Measurements from ENCODE around the gene VSIG10L.

Gene VSIG10L

DNA sequence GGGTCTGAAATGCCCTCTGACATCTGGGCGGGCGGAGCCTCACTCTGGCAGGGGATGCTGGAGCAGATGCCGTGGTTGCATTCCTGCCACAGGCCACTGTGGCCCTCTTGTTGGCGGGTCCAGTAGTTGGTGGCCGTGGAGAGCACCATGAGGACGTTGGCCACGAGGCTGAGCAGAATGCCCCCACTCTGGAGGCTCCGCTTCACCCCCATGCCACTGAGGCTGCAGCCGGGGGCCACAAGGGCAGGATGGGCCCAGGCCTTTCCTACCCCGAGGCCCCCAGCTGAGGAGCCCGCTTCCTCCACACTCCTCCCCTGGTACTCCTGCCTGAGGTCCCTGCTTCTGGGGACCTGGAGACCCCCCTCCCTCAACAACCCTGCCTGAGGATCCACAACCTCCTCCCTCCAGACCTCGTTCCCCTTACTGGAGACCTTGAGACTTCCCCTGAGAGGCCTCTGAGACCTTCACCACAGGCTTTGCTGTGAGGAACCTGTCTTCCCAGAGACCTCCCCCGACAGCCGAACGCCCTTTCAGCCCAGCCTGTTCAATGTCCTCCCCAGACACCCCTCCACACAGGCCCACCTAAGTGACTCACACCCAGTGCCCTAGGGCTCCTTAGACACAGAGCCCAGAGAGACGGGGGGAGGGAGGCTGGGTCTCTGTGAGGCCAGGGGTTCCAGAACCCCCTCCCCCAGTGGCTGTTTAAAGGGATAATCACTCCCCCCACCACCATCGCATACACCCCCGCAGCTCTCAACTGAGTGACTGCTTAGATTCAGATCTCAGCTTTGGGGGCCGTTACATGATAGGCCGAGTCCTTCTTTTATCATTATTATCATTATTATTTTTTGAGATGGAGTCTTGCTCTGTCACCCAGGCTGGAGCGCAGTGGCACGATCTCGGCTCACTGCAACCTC is 26.7 kb upstream of the VSIG10L start, which contains the start of gene CLDND2:
Gene CLDND2, minus strand, starts transcription at position 638 of the 917 bp plus-strand sequence. Its CDS starts 426 bp downstream, at position 212.
- TF ChIP-seq ZNF274 (IDR thresholded peaks at IDR 0.05; ENCODE audit: low read depth, low read length): no peak
- H3K4me3 ChIP-seq (ENCODE audit: low read length): peak within 1 kb of the TSS; percentile 59; the same call in 1 of the 2 replicates

GRCh38 chr19:51367565-51368365 is 25.8 kb upstream of the VSIG10L start:
- peak overlapping the region; percentile 89; the same call in 1 of the 2 replicates for H3K4me3 ChIP-seq (ENCODE audit: low read length)
- no peak for TF ChIP-seq ZNF274 (IDR thresholded peaks at IDR 0.05; ENCODE audit: low read depth, low read length)

DNA sequence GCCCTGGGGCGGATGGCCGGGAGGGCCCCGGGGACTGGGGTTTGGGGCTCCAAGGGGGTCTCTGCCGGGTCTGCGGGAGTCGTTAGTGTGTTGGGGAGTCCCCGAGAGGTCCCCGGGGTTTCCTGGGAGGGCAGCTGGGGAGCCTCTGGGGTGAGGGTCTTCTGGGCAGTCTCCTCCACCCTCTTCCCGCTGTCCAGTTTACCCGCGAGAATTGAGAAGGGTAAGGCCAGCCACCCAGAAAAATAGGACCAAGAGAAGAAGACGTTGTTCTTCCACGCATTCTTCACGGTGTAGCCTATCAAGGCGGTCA is 25.3 kb upstream of the VSIG10L start:
- no peak for TF ChIP-seq ZNF274 (IDR thresholded peaks at IDR 0.05; ENCODE audit: low read depth, low read length)
- H3K4me3 ChIP-seq (ENCODE audit: low read length): peak overlapping the region; percentile 89

- TF ChIP-seq ZNF274 (IDR thresholded peaks at IDR 0.05; ENCODE audit: low read depth, low read length): no peak
- peak overlapping the region; percentile 89 for H3K4me3 ChIP-seq (ENCODE audit: low read length)
These were observed 24.7 kb upstream of the VSIG10L start for GRCh38 chr19:51366389-51367254.

DNA sequence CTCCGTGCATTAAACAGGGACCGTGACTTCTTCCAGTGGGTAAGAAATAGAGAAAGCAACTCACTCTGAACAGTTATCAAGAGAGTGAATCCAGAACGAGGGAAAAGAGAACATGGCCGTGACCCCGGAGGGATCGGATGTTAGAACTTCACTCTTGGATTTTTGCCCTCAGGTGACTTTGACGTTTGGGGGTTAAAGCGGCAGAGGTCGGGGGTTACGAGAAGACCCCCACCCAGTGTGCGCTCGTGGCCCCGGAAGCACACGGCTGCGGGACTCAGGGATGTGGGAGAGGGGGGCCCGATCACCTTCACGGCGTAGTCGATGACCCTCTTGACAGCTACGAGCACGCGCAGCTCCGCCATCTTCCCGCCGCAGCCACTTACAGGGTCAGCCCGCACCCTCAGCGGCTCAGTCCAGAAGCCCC is 24.0 kb upstream of the VSIG10L start, which contains the start of gene ETFB:
Gene ETFB, minus strand, starts transcription at position 424 of the 424 bp plus-strand sequence. Its CDS starts 62 bp downstream, at position 362.
- TF ChIP-seq ZNF274 (IDR thresholded peaks at IDR 0.05; ENCODE audit: low read depth, low read length): no peak
- H3K4me3 ChIP-seq (ENCODE audit: low read length): peak within 1 kb of the TSS; percentile 95

GRCh38 chr19:51365211-51365964 is 23.4 kb upstream of the VSIG10L start:
- peak overlapping the region; percentile 95 for H3K4me3 ChIP-seq (ENCODE audit: low read length)

DNA sequence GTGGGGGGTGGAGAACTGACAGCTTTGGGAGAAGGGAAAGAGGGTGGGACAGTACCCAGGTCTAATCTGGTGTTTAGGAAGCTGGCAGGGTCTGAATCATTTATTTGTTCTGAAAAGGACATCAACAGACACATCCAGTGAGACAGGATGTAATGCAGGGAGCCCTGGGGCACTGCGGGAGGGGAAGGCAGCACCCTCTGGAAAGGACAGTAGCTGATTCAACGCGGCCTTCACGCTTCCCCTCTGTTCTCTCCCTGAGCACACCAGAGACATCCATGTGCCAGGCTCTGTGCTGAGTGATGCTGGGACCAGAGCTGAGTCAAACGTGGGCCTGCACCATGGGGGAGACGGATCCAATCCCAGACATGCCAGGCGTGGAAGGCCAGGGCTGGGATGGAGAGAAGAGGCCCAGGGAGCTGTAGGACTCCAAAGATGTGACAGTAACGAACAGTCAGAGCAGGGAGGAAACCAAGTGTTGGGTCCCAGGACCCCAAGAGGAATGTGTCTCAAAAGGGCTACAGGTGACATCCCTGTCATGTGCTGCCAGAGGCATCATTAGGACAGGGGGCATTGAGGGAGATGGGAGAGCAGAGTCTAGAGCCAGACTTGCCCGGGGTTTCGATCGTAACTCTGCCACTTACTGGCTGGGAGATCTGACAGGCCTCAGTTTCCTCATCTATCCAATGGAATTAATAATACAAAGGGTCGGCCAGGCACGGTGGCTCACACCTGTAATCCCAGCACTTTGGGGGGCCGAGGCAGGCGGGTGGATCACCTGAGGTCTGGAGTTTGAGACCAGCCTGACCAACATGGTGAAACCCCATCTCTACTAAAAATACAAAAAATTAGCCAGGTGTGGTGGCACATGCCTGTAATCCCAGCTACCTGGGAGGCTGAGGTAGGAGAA is 22.5 kb upstream of the VSIG10L start:
- H3K4me3 ChIP-seq (ENCODE audit: low read length): no peak overlapping the region
- TF ChIP-seq ZNF274 (IDR thresholded peaks at IDR 0.05; ENCODE audit: low read depth, low read length): no peak

More at GRCh38 chr19:51365211-51365964, 23.4 kb upstream of the VSIG10L start:
- TF ChIP-seq ZNF274 (IDR thresholded peaks at IDR 0.05; ENCODE audit: low read depth, low read length): no peak

DNA sequence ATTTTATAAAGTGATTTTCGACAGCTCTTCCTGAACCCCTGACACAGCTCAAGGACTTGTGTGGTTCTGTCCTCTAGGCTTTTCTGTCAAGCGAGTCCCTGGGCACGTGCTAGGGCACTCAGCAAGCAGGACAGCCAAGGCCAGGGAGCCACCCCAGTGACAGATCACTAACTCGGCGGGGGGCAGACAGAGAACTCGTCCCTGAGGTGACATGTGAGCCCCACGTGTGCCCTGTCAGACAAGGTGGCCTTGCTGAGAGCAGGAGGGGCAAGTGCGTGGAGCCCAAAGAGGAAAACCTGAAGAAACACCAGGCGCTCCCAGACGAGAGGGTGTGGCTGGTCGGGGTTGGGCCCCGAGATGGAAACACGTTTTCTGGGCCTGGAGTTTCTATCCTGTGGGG is 19.3 kb upstream of the VSIG10L start:
- TF ChIP-seq ZNF274 (IDR thresholded peaks at IDR 0.05; ENCODE audit: low read depth, low read length): no peak

GRCh38 chr19:51359294-51359693 is 17.4 kb upstream of the VSIG10L start:
- no peak overlapping the region for H3K4me3 ChIP-seq (ENCODE audit: low read length)
- no peak for TF ChIP-seq ZNF274 (IDR thresholded peaks at IDR 0.05; ENCODE audit: low read depth, low read length)

More for the DNA sequence above, 19.3 kb upstream of the VSIG10L start:
- no peak overlapping the region for H3K4me3 ChIP-seq (ENCODE audit: low read length)

DNA sequence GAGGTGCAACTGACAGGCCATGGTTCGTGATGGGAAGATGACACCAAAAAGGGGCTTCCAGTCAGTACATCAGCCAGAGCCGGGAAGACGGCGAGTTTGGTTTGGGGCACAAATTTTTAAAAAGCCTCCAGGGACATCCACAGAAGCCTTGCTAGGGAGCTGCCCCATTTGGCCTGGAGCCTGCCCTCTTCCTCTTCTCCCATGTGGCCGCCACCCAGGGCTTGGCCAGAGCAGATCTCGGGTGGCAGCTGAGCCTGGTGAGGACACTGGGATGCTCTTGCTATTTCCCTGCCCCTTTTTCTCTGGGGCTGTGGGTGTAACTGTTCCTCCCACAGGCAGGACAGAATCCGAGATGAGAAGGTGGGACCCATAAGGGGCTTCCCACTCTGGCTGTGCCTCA is 16.0 kb upstream of the VSIG10L start:
- H3K4me3 ChIP-seq (ENCODE audit: low read length): no peak overlapping the region
- TF ChIP-seq ZNF274 (IDR thresholded peaks at IDR 0.05; ENCODE audit: low read depth, low read length): no peak

DNA sequence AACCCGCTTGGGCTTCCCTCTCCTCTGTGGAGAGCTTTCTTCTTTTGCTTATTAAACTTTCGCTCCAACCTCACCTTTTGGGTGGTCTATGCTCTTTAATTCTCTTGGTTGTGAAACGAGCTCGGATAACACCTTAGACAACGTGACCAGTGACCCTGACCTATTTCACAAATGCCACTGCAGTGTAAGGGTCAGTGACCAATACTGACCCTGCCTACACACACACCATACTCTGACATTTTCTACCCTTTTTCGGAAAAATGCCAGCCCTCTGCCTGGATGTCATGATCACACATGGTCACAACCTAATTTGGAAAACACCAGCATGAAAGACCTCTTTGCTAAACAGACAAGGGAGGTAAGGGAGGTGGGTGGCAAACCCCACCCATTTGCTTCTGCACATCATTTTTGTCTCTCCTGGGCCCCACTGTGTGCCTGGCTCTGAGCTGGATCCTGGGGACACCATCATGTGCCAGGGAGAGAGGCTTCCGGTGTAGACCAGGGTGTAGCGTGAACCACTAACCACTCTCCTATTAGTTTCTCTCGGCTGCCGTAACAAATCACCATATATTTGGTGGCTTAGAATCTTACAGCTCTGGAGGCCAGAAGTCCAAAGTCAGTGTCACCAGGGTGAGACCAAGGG is 14.3 kb upstream of the VSIG10L start:
- no peak for TF ChIP-seq ZNF274 (IDR thresholded peaks at IDR 0.05; ENCODE audit: low read depth, low read length)
- H3K4me3 ChIP-seq (ENCODE audit: low read length): no peak overlapping the region

Data from GM08714 (cell line).